A673 (cell line): ENCODE results near the gene JPH2.

Source experiments
- EZH2 ChIP-seq: fragments of 200-600 bp; sonication (generic); IDR thresholded peaks from 2 replicates; pipeline ENCODE4 v1.6.1; 2017; ENCODE audit warnings: borderline replicate concordance, low read depth, mild to moderate bottlenecking, mixed read lengths, antibody characterized with exemption, low read length; ENCODE audit not compliant: poor library complexity, severe bottlenecking
- TF ChIP-seq, protein P1 (sequence below): fragments of 300-800, 200-600 bp; sonication (generic); conservative IDR thresholded peaks from 2 replicates; pipeline ENCODE4 v1.5.1; 2017; ENCODE audit warnings: low read depth, mild to moderate bottlenecking, antibody characterized with exemption, low read length, moderate library complexity, mixed read lengths

DNA sequence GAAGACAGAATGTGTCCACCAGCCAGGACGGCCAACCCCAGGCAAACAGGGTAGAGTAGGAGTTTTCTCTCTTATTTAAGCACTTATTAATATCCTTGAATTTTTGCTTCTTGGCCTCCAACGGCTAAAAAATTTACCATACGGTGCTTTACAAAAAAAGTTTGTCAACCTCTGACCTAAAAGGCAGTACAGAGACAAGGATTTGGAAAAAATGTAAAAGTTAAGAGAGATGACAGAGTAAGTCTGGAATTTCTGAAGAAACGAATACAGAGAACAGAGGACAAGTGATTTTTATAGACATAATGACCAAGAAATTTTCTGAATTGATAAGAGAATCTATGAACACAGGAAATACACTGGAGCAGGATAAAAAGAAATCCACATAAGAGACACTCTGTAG is 13.4 kb upstream of the JPH2 start:
- TF ChIP-seq, protein P1, sequence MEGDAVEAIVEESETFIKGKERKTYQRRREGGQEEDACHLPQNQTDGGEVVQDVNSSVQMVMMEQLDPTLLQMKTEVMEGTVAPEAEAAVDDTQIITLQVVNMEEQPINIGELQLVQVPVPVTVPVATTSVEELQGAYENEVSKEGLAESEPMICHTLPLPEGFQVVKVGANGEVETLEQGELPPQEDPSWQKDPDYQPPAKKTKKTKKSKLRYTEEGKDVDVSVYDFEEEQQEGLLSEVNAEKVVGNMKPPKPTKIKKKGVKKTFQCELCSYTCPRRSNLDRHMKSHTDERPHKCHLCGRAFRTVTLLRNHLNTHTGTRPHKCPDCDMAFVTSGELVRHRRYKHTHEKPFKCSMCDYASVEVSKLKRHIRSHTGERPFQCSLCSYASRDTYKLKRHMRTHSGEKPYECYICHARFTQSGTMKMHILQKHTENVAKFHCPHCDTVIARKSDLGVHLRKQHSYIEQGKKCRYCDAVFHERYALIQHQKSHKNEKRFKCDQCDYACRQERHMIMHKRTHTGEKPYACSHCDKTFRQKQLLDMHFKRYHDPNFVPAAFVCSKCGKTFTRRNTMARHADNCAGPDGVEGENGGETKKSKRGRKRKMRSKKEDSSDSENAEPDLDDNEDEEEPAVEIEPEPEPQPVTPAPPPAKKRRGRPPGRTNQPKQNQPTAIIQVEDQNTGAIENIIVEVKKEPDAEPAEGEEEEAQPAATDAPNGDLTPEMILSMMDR: no peak
- no peak for TF ChIP-seq EZH2
